Panc1 (cell line): ENCODE measurements around the gene ACOT8.

ENCODE experiments used
- REST ChIP-seq, 2 experiments: IDR thresholded peaks; 2 replicates each; pipeline ENCODE4 v1.6.1; 2011 to 2012; ENCODE audit warnings: low read depth in 2 of 2, control low read depth in 1 of 2, low read length in 1 of 2, mild to moderate bottlenecking in 1 of 2, moderate library complexity in 1 of 2; ENCODE audit not compliant: insufficient read depth in 1 of 2
- TCF7L2 ChIP-seq: IDR thresholded peaks from 2 replicates; pipeline ENCODE4 v1.6.1; 2011; ENCODE audit warnings: mild to moderate bottlenecking, low read depth, low read length, inconsistent platforms
- TF ChIP-seq, protein P1 (sequence below): fragments of 450-650 bp; IDR thresholded peaks from 2 replicates; pipeline ENCODE4 v1.5.1; 2017; ENCODE audit warnings: mild to moderate bottlenecking

GRCh38 chr20:45840700-45841198 lies 16.4 kb downstream of the ACOT8 start:
- TF ChIP-seq, protein P1, sequence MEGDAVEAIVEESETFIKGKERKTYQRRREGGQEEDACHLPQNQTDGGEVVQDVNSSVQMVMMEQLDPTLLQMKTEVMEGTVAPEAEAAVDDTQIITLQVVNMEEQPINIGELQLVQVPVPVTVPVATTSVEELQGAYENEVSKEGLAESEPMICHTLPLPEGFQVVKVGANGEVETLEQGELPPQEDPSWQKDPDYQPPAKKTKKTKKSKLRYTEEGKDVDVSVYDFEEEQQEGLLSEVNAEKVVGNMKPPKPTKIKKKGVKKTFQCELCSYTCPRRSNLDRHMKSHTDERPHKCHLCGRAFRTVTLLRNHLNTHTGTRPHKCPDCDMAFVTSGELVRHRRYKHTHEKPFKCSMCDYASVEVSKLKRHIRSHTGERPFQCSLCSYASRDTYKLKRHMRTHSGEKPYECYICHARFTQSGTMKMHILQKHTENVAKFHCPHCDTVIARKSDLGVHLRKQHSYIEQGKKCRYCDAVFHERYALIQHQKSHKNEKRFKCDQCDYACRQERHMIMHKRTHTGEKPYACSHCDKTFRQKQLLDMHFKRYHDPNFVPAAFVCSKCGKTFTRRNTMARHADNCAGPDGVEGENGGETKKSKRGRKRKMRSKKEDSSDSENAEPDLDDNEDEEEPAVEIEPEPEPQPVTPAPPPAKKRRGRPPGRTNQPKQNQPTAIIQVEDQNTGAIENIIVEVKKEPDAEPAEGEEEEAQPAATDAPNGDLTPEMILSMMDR, result no peak
- no peak for TF ChIP-seq TCF7L2
- TF ChIP-seq REST (IDR thresholded peaks at IDR 0.05; ENCODE audit: insufficient read depth in 1 of 2, low read depth in 2 of 2, low read length in 1 of 2), result no peak
